HEK293T (cell line): ENCODE measurements around the gene TM4SF18.

ENCODE experiments used
- CTCF ChIA-PET: fragments of 350-600 bp; formaldehyde crosslinking; extraction: SDS; loops from one replicate; lab custom pipeline; 2021; ENCODE audit warnings: antibody characterized with exemption, inconsistent platforms; lab: Yijun Ruan, JAX
- POLR2A ChIA-PET: fragments of 350-600 bp; formaldehyde crosslinking; extraction: SDS; loops from one replicate; lab custom pipeline; 2020; ENCODE audit warnings: antibody characterized with exemption, inconsistent platforms; lab: Yijun Ruan, JAX
- DNase-seq: peaks from one replicate; pipeline ENCODE4 v3.0.0; 2012; ENCODE audit warnings: mixed read lengths; ENCODE audit errors: extremely low spot score
- ARNT ChIP-seq: fragments of 450-650 bp; IDR thresholded peaks from 2 replicates; pipeline ENCODE4 v1.6.1; 2017; ENCODE audit warnings: mild to moderate bottlenecking
- BHLHE40 ChIP-seq: fragments of 450-650 bp; IDR thresholded peaks from 2 replicates; pipeline ENCODE4 v1.6.1; 2016; ENCODE audit warnings: mild to moderate bottlenecking, moderate library complexity, borderline replicate concordance
- CTBP1 ChIP-seq: fragments of 450-650 bp; IDR thresholded peaks from 2 replicates; pipeline ENCODE4 v1.6.1; 2016; ENCODE audit warnings: borderline replicate concordance
- ELF4 ChIP-seq: fragments of 450-650 bp; IDR thresholded peaks from 2 replicates; pipeline ENCODE4 v1.6.1; 2017; ENCODE audit warnings: antibody characterized with exemption
- FOXA1 ChIP-seq: fragments of 450-650 bp; IDR thresholded peaks from 2 replicates; pipeline ENCODE4 v1.6.1; 2016; ENCODE audit warnings: mild to moderate bottlenecking
- FOXK2 ChIP-seq: fragments of 450-650 bp; IDR thresholded peaks from 2 replicates; pipeline ENCODE4 v1.6.1; 2016; ENCODE audit warnings: mild to moderate bottlenecking
- FOXM1 ChIP-seq: fragments of 450-650 bp; IDR thresholded peaks from 2 replicates; pipeline ENCODE4 v1.6.1; 2017; ENCODE audit warnings: mild to moderate bottlenecking, borderline replicate concordance
- HDGF ChIP-seq: fragments of 450-650 bp; IDR thresholded peaks from 2 replicates; pipeline ENCODE4 v1.6.1; 2017; ENCODE audit warnings: antibody characterized with exemption, borderline replicate concordance
- L3MBTL2 ChIP-seq: fragments of 450-650 bp; conservative IDR thresholded peaks from 2 replicates; pipeline ENCODE4 v1.6.1; 2016; ENCODE audit warnings: mild to moderate bottlenecking
- LEF1 ChIP-seq: fragments of 450-650 bp; IDR thresholded peaks from 2 replicates; pipeline ENCODE4 v1.6.1; 2017; ENCODE audit warnings: mild to moderate bottlenecking, borderline replicate concordance
- NFRKB ChIP-seq: fragments of 450-650 bp; IDR thresholded peaks from 2 replicates; pipeline ENCODE4 v1.6.1; 2016; ENCODE audit warnings: mild to moderate bottlenecking, moderate library complexity
- SP1 ChIP-seq: fragments of 450-650 bp; IDR thresholded peaks from 2 replicates; pipeline ENCODE4 v1.6.1; 2017
- SUZ12 ChIP-seq: fragments of 450-650 bp; IDR thresholded peaks from 2 replicates; pipeline ENCODE4 v1.6.1; 2016; ENCODE audit warnings: mild to moderate bottlenecking
- TARDBP ChIP-seq: fragments of 450-650 bp; IDR thresholded peaks from 2 replicates; pipeline ENCODE4 v1.6.1; 2016
- ZNF384 ChIP-seq: fragments of 450-650 bp; IDR thresholded peaks from 2 replicates; pipeline ENCODE4 v1.6.1; 2016
- TF ChIP-seq, protein P1 (sequence below): fragments of 450-650 bp; IDR thresholded peaks from 2 replicates; pipeline ENCODE4 v1.6.1; 2016

TM4SF18 gene

GRCh38 chr3:149378478-149379309, 45.3 kb upstream of the TM4SF18 start:
- no peak for DNase-seq
- TF ChIP-seq ELF4: no peak
- no peak for TF ChIP-seq FOXA1
- TF ChIP-seq NFRKB: no peak
- TF ChIP-seq TARDBP: no peak
- TF ChIP-seq, protein P1, sequence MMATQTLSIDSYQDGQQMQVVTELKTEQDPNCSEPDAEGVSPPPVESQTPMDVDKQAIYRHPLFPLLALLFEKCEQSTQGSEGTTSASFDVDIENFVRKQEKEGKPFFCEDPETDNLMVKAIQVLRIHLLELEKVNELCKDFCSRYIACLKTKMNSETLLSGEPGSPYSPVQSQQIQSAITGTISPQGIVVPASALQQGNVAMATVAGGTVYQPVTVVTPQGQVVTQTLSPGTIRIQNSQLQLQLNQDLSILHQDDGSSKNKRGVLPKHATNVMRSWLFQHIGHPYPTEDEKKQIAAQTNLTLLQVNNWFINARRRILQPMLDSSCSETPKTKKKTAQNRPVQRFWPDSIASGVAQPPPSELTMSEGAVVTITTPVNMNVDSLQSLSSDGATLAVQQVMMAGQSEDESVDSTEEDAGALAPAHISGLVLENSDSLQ: no peak
- no peak for TF ChIP-seq SP1
- TF ChIP-seq ZNF384: no peak
- no peak for TF ChIP-seq ARNT
- no peak for TF ChIP-seq BHLHE40
- TF ChIP-seq HDGF: no peak
- no peak for TF ChIP-seq FOXM1
- TF ChIP-seq L3MBTL2: no peak
- TF ChIP-seq CTBP1: no peak
- TF ChIP-seq SUZ12: no peak
- ChIA-PET CTCF (no interaction called here), POLR2A (no interaction called here)

DNA sequence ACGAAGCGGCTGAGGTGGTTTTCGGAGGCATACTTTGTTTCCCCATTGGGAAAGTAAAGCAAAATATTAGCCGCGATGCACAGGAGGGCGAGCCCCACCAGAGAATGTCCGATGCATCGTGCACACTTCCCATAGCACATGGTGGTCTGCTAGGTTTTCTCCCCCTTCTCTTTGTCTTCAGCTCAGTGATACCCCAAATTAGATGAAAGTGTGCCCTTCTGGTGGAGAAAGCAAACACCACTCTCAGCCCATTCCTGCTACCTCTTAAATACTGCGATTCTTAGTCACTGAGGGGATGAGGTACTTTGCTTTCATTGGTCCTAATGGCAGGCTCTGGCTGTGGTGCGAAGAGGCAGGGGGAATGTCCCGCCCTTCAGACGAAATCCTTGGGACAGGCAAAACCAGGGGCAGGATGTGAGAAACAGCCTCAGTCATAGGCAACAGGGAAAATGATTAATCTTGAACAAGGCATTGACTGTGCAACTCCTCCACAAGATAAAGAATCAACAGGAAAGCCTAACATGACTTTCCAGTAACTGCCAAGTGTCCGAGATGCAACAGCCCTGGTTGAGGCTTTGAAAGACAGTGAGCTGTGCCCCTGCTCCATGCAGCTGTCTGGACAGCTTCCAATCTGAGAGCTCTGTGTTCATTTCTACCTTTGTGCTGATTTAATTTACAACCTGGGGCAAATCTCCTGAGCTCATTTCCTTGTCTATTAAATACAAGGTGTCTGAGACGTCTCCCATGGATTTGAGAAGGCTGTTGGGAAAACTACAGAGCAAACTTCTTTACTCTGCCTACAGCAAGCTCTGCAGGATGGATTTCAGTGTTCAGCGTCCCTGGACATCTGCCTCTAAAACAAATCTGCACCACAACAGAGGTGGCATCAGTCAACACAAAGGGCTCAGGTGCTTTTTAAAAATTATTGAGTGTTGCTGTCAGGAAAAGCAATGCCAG, 44.2 kb upstream of the TM4SF18 start, which contains the start of gene TM4SF1:
TSS of gene TM4SF1 (minus strand) at position 242 of the 957 bp plus-strand sequence. CDS start at position 140, 102 bp downstream.
- CTCF ChIA-PET: no interaction called here
- no peak for TF ChIP-seq L3MBTL2
- no peak for TF ChIP-seq FOXK2
- POLR2A ChIA-PET: no interaction called here
- DNase-seq: no peak

- POLR2A ChIA-PET: no interaction called here
- no peak for DNase-seq
- CTCF ChIA-PET: interaction anchor here (1.5 kb wide), 1 partner anchor 14 kb away, joined by 3 read pairs; no protein-coding TSS in a partner anchor
- TF ChIP-seq LEF1 (no peak), SUZ12 (no peak), HDGF (no peak), FOXA1 (no peak), FOXK2 (no peak), ARNT (no peak)
- TF ChIP-seq, protein P1: no peak
Measured at GRCh38 chr3:149376718-149377407, 43.4 kb upstream of the TM4SF18 start.

DNA sequence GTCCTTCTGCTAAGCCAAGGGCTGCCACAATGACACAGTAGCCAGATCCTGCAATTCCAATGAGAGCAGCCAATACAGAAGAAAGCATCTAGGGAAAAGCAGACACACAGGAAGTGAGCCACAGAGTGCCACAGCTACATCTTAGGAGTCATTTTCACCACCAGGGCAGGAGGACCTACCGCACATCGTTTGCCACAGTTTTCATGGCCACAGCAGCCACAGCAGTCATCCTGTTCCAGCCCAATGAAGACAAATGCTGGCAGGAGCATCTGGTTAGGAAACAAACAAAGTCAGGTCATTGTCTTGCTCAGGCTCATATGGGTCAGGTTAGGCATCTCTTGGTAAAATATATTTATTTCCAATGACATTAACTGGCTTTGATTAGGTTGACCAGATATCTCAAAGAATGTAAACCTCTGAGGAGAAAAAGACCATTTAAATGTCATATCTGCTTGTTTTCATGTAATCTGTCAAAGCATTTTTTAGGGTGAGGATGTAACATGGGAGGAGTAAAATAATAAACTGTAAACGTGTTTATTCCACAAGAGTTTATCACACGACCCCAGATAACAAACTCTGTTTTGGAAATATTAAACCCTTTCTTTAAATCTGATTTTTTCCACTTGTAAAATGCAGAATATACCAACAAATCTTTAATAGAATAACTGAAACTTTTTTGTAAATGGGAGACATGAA, 42.2 kb upstream of the TM4SF18 start:
- CTCF ChIA-PET: interaction anchor here (1.5 kb wide), 1 partner anchor 13 kb away, joined by 3 read pairs; no protein-coding TSS in a partner anchor
- TF ChIP-seq FOXK2 (no peak), FOXA1 (no peak), CTBP1 (no peak), SUZ12 (no peak), ELF4 (no peak), FOXM1 (no peak), HDGF (no peak), SP1 (no peak), L3MBTL2 (no peak), TARDBP (no peak), BHLHE40 (no peak), ZNF384 (no peak), NFRKB (no peak), ARNT (no peak), LEF1 (no peak)
- TF ChIP-seq, protein P1: no peak
- POLR2A ChIA-PET: no interaction called here
- no peak for DNase-seq

GRCh38 chr3:149374793-149375500, 41.5 kb upstream of the TM4SF18 start:
- no peak for TF ChIP-seq FOXK2
- TF ChIP-seq HDGF: no peak
- no peak for TF ChIP-seq ZNF384
- TF ChIP-seq, protein P1: no peak
- TF ChIP-seq NFRKB: no peak
- POLR2A ChIA-PET: no interaction called here
- CTCF ChIA-PET: no interaction called here
- no peak for DNase-seq
